HepG2 (cell line): ENCODE data around the gene NFE2L1. TPM values are rescaled to one million over a fixed set of nuclear protein-coding genes. Genes with fewer than 3 reads are reported as not detected.
A peak's percentile ranks its signal among the peaks of the same experiment; 100 is the strongest.

ENCODE experiments used
- CCAR2 ChIP-seq: fragments of 200-400 bp; formaldehyde crosslinking; optimal IDR thresholded peaks from 2 replicates; pipeline ENCODE3; 2018; ENCODE audit warnings: low read depth, mild to moderate bottlenecking, low read length, moderate library complexity
- CENPX ChIP-seq: sonication (generic); formaldehyde crosslinking; IDR thresholded peaks from 2 replicates; pipeline ENCODE4 v1.9.0; 2021; ENCODE audit warnings: mild to moderate bottlenecking, missing genetic modification reagents, moderate library complexity
- CHD2 ChIP-seq: IDR thresholded peaks from 2 replicates; pipeline ENCODE4 v1.6.1; 2011; ENCODE audit warnings: low read depth, low read length, improper control_type of control experiment
- KLF12 ChIP-seq: sonication (generic); formaldehyde crosslinking; IDR thresholded peaks from 2 replicates; pipeline ENCODE4 v1.4.0; 2020; ENCODE audit warnings: missing genetic modification reagents, borderline replicate concordance
- MTA3 ChIP-seq: sonication (generic); formaldehyde crosslinking; IDR thresholded peaks from 2 replicates; pipeline ENCODE4 v1.4.0; 2020; ENCODE audit warnings: missing genetic modification reagents
- NR2F6 ChIP-seq, 2 experiments: IDR thresholded peaks; 2 replicates each; pipeline ENCODE4 v1.6.1; 2016; ENCODE audit warnings: antibody characterized with exemption in 1 of 2, mild to moderate bottlenecking in 1 of 2
- SNAPC2 ChIP-seq: sonication (generic); formaldehyde crosslinking; IDR thresholded peaks from 2 replicates; pipeline ENCODE4 v1.8.1; 2022; ENCODE audit warnings: mild to moderate bottlenecking, missing genetic modification reagents
- SUZ12 ChIP-seq: fragments of 150-350 bp; IDR thresholded peaks from 2 replicates; pipeline ENCODE4 v1.6.1; 2014; ENCODE audit warnings: low read depth, low read length
- XBP1 ChIP-seq: sonication (generic); formaldehyde crosslinking; IDR thresholded peaks from 2 replicates; pipeline ENCODE4 v1.5.0; 2020; ENCODE audit warnings: missing genetic modification reagents
- ZFAT ChIP-seq: sonication (generic); formaldehyde crosslinking; conservative IDR thresholded peaks from 2 replicates; pipeline ENCODE4 v1.8.1; 2023; ENCODE audit warnings: missing genetic modification reagents, inconsistent platforms
- ZKSCAN1 ChIP-seq: fragments of 150-350 bp; IDR thresholded peaks from 2 replicates; pipeline ENCODE4 v1.6.1; 2014; ENCODE audit warnings: low read length
- ZNF3 ChIP-seq: IDR thresholded peaks from 2 replicates; pipeline ENCODE4 v1.7.0; 2017; ENCODE audit warnings: inconsistent platforms
- ZNF343 ChIP-seq: sonication (generic); formaldehyde crosslinking; IDR thresholded peaks from 2 replicates; pipeline ENCODE4 v1.4.0; 2020; ENCODE audit warnings: mild to moderate bottlenecking, missing genetic modification reagents
- ZNF572 ChIP-seq: sonication (generic); formaldehyde crosslinking; IDR thresholded peaks from 2 replicates; pipeline ENCODE4 v1.5.1; 2020; ENCODE audit warnings: mild to moderate bottlenecking, missing genetic modification reagents
- ZNF709 ChIP-seq: sonication (generic); formaldehyde crosslinking; IDR thresholded peaks from 2 replicates; pipeline ENCODE4 v1.5.0; 2020; ENCODE audit warnings: mild to moderate bottlenecking, missing genetic modification reagents
- ZNF737 ChIP-seq: sonication (generic); formaldehyde crosslinking; IDR thresholded peaks from 2 replicates; pipeline ENCODE4 v1.5.0; 2020; ENCODE audit warnings: missing genetic modification reagents, mild to moderate bottlenecking, borderline replicate concordance
- ZNF780A ChIP-seq: sonication (generic); formaldehyde crosslinking; IDR thresholded peaks from 2 replicates; pipeline ENCODE4 v1.8.0; 2022; ENCODE audit warnings: mild to moderate bottlenecking, missing genetic modification reagents, moderate library complexity
- polyA plus RNA-seq, 8 experiments: library from polyadenylated mRNA; depleted of rRNA in 3 of 8; stranded (reverse) in 7 of 8; unstranded in 1 of 8; fragments of >200 nt; fragmentation: Illumina TruSeq in 4 of 8; extraction: Trizol in 4 of 8; gene quantifications; 2 replicates each; pipeline versions ENCODE4 v1.2.1 to v1.2.3, GENCODE V29; 2011 to 2016; ENCODE audit warnings: low read depth in 4 of 8, missing spikeins in 1 of 8, mixed read lengths in 1 of 8; ENCODE audit not compliant: insufficient read depth in 1 of 8
- total RNA-seq, 5 experiments: library from RNA; depleted of rRNA; stranded (reverse); fragments of >200 nt; fragmentation: Illumina TruSeq; extraction: Trizol; gene quantifications; 2 replicates each; pipeline ENCODE4 v1.2.3, GENCODE V29; 2016; ENCODE audit warnings: low read depth in 1 of 5
- TF ChIP-seq, protein P1 (sequence below): sonication (generic); formaldehyde crosslinking; IDR thresholded peaks from 2 replicates; pipeline ENCODE4 v1.5.0; 2020; ENCODE audit warnings: missing genetic modification reagents
- TF ChIP-seq, protein P2 (sequence below): sonication (generic); formaldehyde crosslinking; IDR thresholded peaks from 2 replicates; pipeline ENCODE4 v1.9.0; 2021; ENCODE audit warnings: missing genetic modification reagents, borderline replicate concordance
- TF ChIP-seq, protein P3 (sequence below): sonication (generic); formaldehyde crosslinking; IDR thresholded peaks from 2 replicates; pipeline ENCODE4 v1.9.0; 2021; ENCODE audit warnings: missing genetic modification reagents, mild to moderate bottlenecking, borderline replicate concordance
- TF ChIP-seq, protein P4 (sequence below): sonication (generic); formaldehyde crosslinking; conservative IDR thresholded peaks from 2 replicates; pipeline ENCODE4 v1.4.0; 2020; ENCODE audit warnings: mild to moderate bottlenecking, missing genetic modification reagents, moderate library complexity

Gene NFE2L1
- total and polyA plus RNA-seq, 2 of the 13 experiments (the other 11 are each of a cell fraction or from before 2014, with no cell fraction given), result 67.0 to 234 TPM

DNA sequence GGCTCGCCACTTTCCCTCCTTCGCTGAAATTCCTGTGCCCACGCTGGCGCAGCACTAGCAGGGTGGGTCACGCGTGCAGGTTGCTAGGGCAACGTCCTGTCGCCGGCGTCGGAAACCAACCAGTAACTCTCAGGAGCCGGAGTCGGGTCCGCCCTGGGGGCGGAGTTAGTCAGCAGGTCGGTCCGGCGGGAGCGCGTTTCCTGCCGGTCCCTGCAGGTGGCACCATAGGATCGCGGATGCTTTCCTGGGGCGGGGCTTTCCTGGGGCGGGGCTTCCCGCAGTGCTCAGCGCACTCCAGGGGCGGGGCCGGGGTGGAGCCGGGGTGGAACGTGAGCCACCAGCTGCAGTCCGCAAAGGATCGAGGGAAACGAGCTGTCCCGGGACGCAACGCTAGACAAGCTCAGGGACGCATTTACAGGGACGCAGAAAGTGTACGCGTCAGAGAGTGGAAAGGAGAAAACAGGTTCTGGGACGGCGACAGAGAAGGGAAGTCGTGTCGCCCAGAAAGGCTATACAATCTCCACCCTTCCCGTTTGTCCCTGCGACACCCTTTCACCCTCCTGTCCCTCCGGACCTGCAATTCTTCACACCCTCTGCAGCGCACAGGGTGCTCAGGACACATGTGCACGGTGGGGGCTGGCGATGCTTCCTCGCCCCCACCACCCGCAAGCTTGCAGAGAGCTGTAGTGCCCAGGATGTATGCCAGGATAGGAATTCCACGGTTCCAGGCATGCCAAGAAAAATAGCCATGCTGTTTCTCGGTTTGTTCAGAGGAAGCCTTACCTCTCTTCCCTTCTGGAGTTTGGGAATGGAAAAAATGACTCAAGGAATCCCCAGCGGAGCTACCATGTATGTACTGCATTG is 22.9 kb upstream of the NFE2L1 start (continued):
- TF ChIP-seq, protein P1, sequence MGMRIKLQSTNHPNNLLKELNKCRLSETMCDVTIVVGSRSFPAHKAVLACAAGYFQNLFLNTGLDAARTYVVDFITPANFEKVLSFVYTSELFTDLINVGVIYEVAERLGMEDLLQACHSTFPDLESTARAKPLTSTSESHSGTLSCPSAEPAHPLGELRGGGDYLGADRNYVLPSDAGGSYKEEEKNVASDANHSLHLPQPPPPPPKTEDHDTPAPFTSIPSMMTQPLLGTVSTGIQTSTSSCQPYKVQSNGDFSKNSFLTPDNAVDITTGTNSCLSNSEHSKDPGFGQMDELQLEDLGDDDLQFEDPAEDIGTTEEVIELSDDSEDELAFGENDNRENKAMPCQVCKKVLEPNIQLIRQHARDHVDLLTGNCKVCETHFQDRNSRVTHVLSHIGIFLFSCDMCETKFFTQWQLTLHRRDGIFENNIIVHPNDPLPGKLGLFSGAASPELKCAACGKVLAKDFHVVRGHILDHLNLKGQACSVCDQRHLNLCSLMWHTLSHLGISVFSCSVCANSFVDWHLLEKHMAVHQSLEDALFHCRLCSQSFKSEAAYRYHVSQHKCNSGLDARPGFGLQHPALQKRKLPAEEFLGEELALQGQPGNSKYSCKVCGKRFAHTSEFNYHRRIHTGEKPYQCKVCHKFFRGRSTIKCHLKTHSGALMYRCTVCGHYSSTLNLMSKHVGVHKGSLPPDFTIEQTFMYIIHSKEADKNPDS, result peak; percentile 57; the same call in 1 of the 2 replicates
- no peak for TF ChIP-seq SUZ12
- no peak for TF ChIP-seq ZNF343
- no peak for TF ChIP-seq ZNF709 (CRISPR knock-in tag)
- TF ChIP-seq ZNF737 (CRISPR knock-in tag), result no peak
- TF ChIP-seq ZFAT, result no peak
- peak; percentile 88; the same call in 1 of the 2 replicates for TF ChIP-seq KLF12 (CRISPR knock-in tag)
- no peak for TF ChIP-seq XBP1 (CRISPR knock-in tag)
- no peak for TF ChIP-seq CHD2
- TF ChIP-seq MTA3, result no peak
- no peak for TF ChIP-seq ZNF3 (CRISPR knock-in tag)
- no peak for TF ChIP-seq CCAR2
- TF ChIP-seq ZNF780A (CRISPR knock-in tag), result no peak; the same call in 1 of the 2 replicates
- TF ChIP-seq, protein P2, sequence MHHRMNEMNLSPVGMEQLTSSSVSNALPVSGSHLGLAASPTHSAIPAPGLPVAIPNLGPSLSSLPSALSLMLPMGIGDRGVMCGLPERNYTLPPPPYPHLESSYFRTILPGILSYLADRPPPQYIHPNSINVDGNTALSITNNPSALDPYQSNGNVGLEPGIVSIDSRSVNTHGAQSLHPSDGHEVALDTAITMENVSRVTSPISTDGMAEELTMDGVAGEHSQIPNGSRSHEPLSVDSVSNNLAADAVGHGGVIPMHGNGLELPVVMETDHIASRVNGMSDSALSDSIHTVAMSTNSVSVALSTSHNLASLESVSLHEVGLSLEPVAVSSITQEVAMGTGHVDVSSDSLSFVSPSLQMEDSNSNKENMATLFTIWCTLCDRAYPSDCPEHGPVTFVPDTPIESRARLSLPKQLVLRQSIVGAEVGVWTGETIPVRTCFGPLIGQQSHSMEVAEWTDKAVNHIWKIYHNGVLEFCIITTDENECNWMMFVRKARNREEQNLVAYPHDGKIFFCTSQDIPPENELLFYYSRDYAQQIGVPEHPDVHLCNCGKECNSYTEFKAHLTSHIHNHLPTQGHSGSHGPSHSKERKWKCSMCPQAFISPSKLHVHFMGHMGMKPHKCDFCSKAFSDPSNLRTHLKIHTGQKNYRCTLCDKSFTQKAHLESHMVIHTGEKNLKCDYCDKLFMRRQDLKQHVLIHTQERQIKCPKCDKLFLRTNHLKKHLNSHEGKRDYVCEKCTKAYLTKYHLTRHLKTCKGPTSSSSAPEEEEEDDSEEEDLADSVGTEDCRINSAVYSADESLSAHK (CRISPR knock-in tag), result no peak
- TF ChIP-seq NR2F6 (IDR thresholded peaks at IDR 0.05), result no peak
- TF ChIP-seq NR2F6 (CRISPR knock-in tag; IDR thresholded peaks at IDR 0.05), result no peak
- no peak for TF ChIP-seq ZKSCAN1
- TF ChIP-seq SNAPC2 (CRISPR knock-in tag), result no peak
- TF ChIP-seq, protein P3, sequence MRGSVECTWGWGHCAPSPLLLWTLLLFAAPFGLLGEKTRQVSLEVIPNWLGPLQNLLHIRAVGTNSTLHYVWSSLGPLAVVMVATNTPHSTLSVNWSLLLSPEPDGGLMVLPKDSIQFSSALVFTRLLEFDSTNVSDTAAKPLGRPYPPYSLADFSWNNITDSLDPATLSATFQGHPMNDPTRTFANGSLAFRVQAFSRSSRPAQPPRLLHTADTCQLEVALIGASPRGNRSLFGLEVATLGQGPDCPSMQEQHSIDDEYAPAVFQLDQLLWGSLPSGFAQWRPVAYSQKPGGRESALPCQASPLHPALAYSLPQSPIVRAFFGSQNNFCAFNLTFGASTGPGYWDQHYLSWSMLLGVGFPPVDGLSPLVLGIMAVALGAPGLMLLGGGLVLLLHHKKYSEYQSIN, result no peak
- 0 out of 2 replicates have a peak, but pooled peaks have one; percentile 59 for TF ChIP-seq ZNF572
- TF ChIP-seq CENPX, result no peak
- TF ChIP-seq, protein P4, sequence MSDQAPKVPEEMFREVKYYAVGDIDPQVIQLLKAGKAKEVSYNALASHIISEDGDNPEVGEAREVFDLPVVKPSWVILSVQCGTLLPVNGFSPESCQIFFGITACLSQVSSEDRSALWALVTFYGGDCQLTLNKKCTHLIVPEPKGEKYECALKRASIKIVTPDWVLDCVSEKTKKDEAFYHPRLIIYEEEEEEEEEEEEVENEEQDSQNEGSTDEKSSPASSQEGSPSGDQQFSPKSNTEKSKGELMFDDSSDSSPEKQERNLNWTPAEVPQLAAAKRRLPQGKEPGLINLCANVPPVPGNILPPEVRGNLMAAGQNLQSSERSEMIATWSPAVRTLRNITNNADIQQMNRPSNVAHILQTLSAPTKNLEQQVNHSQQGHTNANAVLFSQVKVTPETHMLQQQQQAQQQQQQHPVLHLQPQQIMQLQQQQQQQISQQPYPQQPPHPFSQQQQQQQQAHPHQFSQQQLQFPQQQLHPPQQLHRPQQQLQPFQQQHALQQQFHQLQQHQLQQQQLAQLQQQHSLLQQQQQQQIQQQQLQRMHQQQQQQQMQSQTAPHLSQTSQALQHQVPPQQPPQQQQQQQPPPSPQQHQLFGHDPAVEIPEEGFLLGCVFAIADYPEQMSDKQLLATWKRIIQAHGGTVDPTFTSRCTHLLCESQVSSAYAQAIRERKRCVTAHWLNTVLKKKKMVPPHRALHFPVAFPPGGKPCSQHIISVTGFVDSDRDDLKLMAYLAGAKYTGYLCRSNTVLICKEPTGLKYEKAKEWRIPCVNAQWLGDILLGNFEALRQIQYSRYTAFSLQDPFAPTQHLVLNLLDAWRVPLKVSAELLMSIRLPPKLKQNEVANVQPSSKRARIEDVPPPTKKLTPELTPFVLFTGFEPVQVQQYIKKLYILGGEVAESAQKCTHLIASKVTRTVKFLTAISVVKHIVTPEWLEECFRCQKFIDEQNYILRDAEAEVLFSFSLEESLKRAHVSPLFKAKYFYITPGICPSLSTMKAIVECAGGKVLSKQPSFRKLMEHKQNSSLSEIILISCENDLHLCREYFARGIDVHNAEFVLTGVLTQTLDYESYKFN (CRISPR knock-in tag), result peak; percentile 11; the same call in 1 of the 2 replicates
